Activated T-cell treated with anti-CD3 and anti-CD28 coated beads for 1 hour (primary cell): ENCODE data around the gene ABCG4.
"Not testable (repeated sequence)": the region's sequence is repeated elsewhere in the genome, so short reads cannot be mapped to it uniquely, and the experiment has no call there.

Experiments
- DNase-seq: peaks from one replicate; pipeline ENCODE4 v3.0.0-alpha.2; 2020; ENCODE audit warnings: low read depth

Gene ABCG4

GRCh38 chr11:119154178-119154577 lies 5.3 kb downstream of the ABCG4 start:
- no peak for DNase-seq

- DNase-seq = no peak
These were observed 7.1 kb downstream of the ABCG4 start for GRCh38 chr11:119155733-119156492.

- no peak for DNase-seq
These were observed 7.6 kb downstream of the ABCG4 start for GRCh38 chr11:119156496-119156895.

DNA sequence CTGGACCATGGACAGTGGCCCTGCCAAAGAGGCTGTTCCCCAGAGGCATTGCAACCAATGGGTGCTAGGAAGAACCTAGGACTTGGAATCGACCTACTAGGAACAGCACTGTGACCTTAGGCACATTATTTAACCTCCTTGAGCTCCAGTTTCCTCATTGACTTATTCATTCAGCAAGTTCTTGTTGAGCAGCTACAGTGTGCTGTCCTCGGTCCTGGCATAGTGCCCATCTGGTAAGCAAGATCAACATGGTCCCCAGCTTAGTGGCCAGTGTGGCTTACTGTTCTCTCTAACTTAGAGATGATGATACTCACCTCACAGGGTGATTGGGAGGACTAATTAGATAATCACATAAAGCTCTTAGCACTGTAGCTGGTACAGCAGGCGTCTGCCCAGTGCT lies 8.2 kb downstream of the ABCG4 start:
- DNase-seq = no peak

DNA sequence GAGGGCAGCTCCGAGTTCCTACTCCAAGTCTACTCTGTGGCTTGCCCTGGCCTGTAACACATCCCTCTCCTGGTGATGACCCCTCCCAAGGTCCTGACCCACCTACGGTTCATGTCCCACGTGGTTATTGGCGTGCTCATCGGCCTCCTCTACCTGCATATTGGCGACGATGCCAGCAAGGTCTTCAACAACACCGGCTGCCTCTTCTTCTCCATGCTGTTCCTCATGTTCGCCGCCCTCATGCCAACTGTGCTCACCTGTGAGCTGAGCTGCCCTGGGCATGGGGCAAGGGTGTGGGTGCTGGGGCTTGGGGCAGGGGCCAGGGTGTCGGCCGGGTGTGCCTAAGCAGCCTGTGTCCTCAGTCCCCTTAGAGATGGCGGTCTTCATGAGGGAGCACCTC lies 9.6 kb downstream of the ABCG4 start:
- no peak for DNase-seq

DNA sequence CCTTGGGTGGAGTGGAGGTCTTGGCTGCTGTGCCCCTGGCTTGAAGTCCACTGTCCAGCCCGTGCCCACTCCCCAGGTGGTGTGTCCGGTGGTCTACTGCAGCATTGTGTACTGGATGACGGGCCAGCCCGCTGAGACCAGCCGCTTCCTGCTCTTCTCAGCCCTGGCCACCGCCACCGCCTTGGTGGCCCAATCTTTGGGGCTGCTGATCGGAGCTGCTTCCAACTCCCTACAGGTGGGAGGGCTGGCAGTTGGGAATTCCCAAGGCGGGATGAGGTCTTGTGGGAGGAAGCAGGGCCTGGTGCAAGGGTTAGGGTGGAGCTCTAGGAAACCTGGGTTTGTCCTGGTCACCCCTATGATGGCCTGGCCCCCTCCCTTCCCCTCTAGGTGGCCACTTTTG lies 11.3 kb downstream of the ABCG4 start:
- no peak for DNase-seq

- DNase-seq = no peak
These were observed 13.0 kb downstream of the ABCG4 start for GRCh38 chr11:119161871-119162270.

DNA sequence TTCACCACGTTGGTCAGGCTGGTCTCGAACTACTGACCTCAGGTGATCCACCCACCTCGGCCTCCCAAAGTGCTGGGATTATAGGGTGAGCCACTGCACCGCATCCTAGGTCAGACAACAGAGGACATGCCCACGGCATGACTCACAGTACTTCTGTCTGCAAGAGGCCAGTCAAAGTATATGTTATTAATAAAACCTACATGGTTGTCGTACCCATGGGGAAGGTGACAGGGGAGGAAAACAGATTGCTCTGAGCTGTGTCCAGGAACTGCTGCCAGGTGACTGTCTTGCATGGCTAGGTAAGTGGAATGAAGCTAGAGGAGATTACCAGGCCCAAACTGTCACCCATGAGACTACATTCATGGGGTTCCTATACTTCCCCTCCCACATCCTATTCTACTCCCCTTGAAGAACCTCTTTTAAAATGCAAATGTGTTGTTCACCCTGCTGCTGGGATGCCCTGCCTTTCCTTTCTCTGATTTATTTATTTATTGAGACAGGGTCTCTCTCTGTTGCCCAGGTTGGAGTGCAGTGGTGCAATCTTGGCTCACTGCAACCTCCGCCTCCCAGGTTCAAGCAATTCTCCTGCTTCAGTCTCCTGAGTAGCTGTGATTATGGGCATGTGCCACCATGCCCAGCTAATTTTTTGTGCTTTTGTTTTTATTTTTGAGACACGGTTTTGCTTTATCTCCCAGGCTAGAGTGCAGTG lies 17.7 kb downstream of the ABCG4 start:
- DNase-seq = no peak

GRCh38 chr11:119167077-119167458 lies 18.2 kb downstream of the ABCG4 start:
- not testable (repeated sequence) for DNase-seq

- no peak for DNase-seq
These were observed 19.1 kb downstream of the ABCG4 start for GRCh38 chr11:119167933-119168332.

- DNase-seq = peak; percentile 75
These were observed 19.8 kb downstream of the ABCG4 start, which contains the start of gene NLRX1 for GRCh38 chr11:119168471-119169281. TSS of gene NLRX1 (plus strand) at chr11:119168725. CDS start at chr11:119171404, 2,679 bp downstream.

- no peak for DNase-seq
These were observed 20.4 kb downstream of the ABCG4 start for GRCh38 chr11:119169282-119169719.

DNA sequence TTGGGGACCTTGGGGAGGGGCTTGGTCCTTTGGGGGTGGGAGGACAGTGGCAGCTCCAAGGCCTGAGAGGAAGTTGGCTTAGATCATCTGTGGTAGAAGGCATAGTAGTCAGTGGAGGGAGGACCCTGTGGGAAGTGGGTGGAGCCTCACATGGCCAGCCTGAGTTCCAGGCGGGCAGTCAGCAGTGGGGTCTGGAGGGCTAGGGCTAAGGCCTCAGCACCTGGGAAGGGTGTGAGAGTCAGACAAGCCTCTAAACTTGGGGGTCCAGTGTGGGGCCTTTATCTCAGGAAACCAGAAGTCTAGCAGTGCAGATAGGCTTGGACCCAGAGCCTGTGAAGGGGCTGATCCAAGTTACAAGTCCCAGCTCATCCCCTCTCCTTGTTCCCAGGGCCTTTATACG lies 23.7 kb downstream of the ABCG4 start:
- DNase-seq = no peak

- no peak for DNase-seq
These were observed 24.6 kb downstream of the ABCG4 start for GRCh38 chr11:119173453-119173852.

DNA sequence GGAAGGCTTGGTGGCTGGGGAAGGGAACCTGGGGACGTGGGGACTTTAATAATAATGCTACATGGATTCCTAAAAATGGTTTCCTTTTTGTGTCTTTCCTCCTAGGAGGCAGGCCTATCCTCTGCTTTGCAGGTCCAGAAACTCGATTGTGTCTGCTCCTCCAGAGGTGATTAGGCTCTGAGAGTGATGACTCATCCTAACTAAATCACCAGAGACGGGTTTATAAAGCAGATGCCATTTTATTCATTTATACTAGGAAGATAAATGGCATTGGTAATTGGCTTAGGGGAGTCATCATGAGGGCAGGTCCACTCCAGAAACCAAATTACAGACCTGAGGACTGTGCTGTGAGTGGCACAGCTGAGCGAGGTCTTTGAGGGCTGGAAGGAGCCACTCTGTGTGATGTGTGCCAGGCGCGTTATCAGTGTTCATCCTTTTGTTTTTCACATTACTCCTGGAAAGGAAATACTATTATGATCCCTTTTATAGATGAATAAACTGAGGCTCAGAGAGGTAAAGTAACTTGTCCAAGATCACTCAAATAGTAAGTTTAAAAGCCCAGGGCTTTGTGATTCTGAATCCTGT lies 26.7 kb downstream of the ABCG4 start:
- no peak for DNase-seq

GRCh38 chr11:119178166-119178680 lies 29.4 kb downstream of the ABCG4 start:
- DNase-seq = no peak

DNA sequence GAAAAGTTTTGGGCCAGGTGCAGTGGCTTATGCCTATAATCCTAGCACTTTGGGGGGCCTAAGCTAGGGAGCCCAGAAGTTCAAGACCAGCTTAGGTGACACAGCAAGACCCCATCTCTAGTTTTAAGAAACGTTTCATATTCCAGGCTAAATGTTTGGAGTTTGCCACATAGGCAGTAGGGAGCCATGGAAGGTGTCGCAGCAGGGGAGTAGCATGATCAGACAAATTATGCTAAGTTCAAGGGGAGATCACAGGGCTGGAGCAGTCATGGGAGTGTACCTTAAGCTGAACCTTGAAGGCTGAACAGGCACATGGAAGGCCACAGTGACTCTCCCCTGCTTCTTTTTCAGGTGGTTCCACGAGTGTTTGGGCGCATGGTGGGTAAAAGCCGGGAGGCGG lies 30.5 kb downstream of the ABCG4 start:
- no peak for DNase-seq

GRCh38 chr11:119179983-119180382 lies 31.1 kb downstream of the ABCG4 start:
- DNase-seq = no peak

GRCh38 chr11:119180729-119181676 lies 32.2 kb downstream of the ABCG4 start:
- DNase-seq = no peak

- no peak for DNase-seq
These were observed 33.0 kb downstream of the ABCG4 start for GRCh38 chr11:119181677-119182412.
